Smooth muscle cell (in vitro differentiated cells): ENCODE measurements around the gene CCDC148. TPM values are rescaled to one million over a fixed set of nuclear protein-coding genes. Genes with fewer than 3 reads are reported as not detected.
A peak's percentile ranks its signal among the peaks of the same experiment; 100 is the strongest.

Experiments used
- DNase-seq: peaks from one replicate; lab custom pipeline; 2025; ENCODE audit not compliant: unreplicated experiment; lab: John Stamatoyannopoulos, UW
- H2AFZ ChIP-seq: fragments of 200-600 bp; sonication (generic); 2 replicates; pipeline ENCODE4 v1.6.0; 2016; ENCODE audit warnings: antibody characterized with exemption, low read depth, mild to moderate bottlenecking
- H3F3A ChIP-seq: fragments of 200-600 bp; sonication (generic); 2 replicates; pipeline ENCODE4 v1.6.0; 2017; ENCODE audit warnings: antibody characterized with exemption, low read depth
- H3K27ac ChIP-seq: fragments of 200-600 bp; sonication (generic); 2 replicates; pipeline ENCODE4 v1.5.1; 2016; ENCODE audit warnings: low read depth, mild to moderate bottlenecking
- H3K27me3 ChIP-seq: fragments of 200-600 bp; sonication (generic); 2 replicates; pipeline ENCODE4 v1.6.1; 2016; ENCODE audit warnings: low read depth, mild to moderate bottlenecking
- H3K36me3 ChIP-seq: fragments of 200-600 bp; sonication (generic); 2 replicates; pipeline ENCODE4 v1.5.1; 2016; ENCODE audit warnings: low read depth
- H3K4me1 ChIP-seq: fragments of 200-600 bp; sonication (generic); 2 replicates; pipeline ENCODE4 v1.5.1; 2016; ENCODE audit warnings: low read depth
- H3K4me2 ChIP-seq: fragments of 200-600 bp; sonication (generic); 2 replicates; pipeline ENCODE4 v1.6.0; 2016; ENCODE audit warnings: mild to moderate bottlenecking
- H3K4me3 ChIP-seq: fragments of 200-600 bp; sonication (generic); 2 replicates; pipeline ENCODE4 v1.5.1; 2016; ENCODE audit warnings: mild to moderate bottlenecking
- H3K79me2 ChIP-seq: fragments of 200-600 bp; sonication (generic); 2 replicates; pipeline ENCODE4 v1.6.0; 2016; ENCODE audit warnings: low read depth, mild to moderate bottlenecking
- H3K9ac ChIP-seq: fragments of 200-600 bp; sonication (generic); 2 replicates; pipeline ENCODE4 v1.6.0; 2016; ENCODE audit warnings: low read depth
- H3K9me3 ChIP-seq: fragments of 200-600 bp; sonication (generic); replicated peaks from 2 replicates; pipeline ENCODE4 v1.5.1; 2016; ENCODE audit warnings: low read depth
- H4K20me1 ChIP-seq: fragments of 200-600 bp; sonication (generic); 2 replicates; pipeline ENCODE4 v1.6.0; 2016; ENCODE audit warnings: low read depth
- WGBS: methylation state at CpG from one replicate; pipeline ENCODE4 v1.1.7; 2016; ENCODE audit warnings: low lambda C conversion rate; 5-methylcytosine and 5-hydroxymethylcytosine counted together
- polyA plus RNA-seq: library from polyadenylated mRNA; unstranded; fragments of >200 nt; fragmentation: Nextera tagmentation; extraction: Ambion mirVana; gene quantifications from 2 replicates; pipeline ENCODE4 v1.2.1, GENCODE V29; 2016
- total RNA-seq: library from RNA; depleted of rRNA; stranded (reverse); fragments of >200 nt; gene quantifications from 2 replicates; pipeline ENCODE4 v1.2.3, GENCODE V29; 2014
- TF ChIP-seq, protein P1 (sequence below): fragments of 200-600 bp; sonication (generic); IDR thresholded peaks from 2 replicates; pipeline ENCODE4 v1.5.1; 2017; ENCODE audit warnings: borderline replicate concordance, mild to moderate bottlenecking, antibody characterized with exemption; ENCODE audit not compliant: insufficient read depth, poor library complexity, severe bottlenecking

Gene CCDC148
- total and polyA plus RNA-seq, 2 experiments from 2014 or later = 0.09 TPM; not detected in 1

DNA sequence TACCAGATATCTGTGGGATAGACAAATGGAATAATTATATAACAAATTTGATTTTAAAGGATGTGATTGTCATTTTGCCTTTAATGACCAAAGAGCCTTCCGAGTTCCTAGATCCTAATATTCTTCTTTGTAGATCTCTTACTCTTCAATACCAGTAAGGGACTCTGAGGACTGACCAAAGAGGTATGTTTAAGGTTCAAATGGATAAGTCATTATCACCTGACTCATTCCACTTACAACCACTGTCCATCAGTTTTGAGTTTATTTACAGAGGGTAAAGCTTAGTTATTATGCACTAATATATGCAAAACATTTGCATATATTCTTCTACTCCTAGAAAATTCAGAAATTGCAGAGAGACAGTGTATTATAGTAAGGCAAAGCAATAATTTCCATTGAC lies 62.7 kb downstream of the CCDC148 start:
- 50% methylated on average over 1 of the region's 1 CpG for WGBS
- Histone ChIP-seq H4K20me1 (no peaks in the 10 kb centered on the region), H3F3A (no peaks in the 10 kb centered on the region), H3K79me2 (no peaks in the 10 kb centered on the region), H3K36me3 (no peaks in the 10 kb centered on the region), H3K9me3 (no peaks in the 10 kb centered on the region), H3K27me3 (no peaks in the 10 kb centered on the region), H3K4me1 (peaks cover 15% of the 10 kb centered on the region), H2AFZ (no peak overlapping the region), H3K9ac (no peak overlapping the region), H3K27ac (no peak overlapping the region), H3K4me2 (no peak overlapping the region), H3K4me3 (no peak overlapping the region)
- no peak for DNase-seq
- TF ChIP-seq, protein P1, sequence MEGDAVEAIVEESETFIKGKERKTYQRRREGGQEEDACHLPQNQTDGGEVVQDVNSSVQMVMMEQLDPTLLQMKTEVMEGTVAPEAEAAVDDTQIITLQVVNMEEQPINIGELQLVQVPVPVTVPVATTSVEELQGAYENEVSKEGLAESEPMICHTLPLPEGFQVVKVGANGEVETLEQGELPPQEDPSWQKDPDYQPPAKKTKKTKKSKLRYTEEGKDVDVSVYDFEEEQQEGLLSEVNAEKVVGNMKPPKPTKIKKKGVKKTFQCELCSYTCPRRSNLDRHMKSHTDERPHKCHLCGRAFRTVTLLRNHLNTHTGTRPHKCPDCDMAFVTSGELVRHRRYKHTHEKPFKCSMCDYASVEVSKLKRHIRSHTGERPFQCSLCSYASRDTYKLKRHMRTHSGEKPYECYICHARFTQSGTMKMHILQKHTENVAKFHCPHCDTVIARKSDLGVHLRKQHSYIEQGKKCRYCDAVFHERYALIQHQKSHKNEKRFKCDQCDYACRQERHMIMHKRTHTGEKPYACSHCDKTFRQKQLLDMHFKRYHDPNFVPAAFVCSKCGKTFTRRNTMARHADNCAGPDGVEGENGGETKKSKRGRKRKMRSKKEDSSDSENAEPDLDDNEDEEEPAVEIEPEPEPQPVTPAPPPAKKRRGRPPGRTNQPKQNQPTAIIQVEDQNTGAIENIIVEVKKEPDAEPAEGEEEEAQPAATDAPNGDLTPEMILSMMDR = no peak

DNA sequence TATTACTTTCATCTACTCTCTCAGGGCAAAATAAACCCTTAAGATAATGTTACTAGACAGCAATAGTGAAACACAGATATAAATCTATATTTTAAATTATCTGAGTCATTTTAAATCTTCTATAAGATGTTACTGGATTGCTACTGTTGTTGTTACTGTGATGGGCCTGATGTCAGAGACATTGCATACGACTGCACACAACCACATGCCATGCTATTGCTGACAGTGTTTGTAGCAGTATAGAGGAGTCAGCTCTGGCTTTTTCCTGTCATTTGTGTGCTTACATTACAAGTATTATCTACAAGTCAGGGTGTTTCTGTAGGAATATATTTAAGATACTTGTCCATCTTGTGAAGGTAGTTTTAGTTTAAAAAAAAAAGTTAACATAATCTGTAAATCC lies 63.9 kb downstream of the CCDC148 start:
- Histone ChIP-seq H3K36me3 (no peaks in the 10 kb centered on the region), H3K79me2 (no peaks in the 10 kb centered on the region), H3F3A (no peaks in the 10 kb centered on the region), H3K4me2 (no peak overlapping the region), H4K20me1 (no peaks in the 10 kb centered on the region), H3K9ac (no peak overlapping the region), H3K9me3 (no peaks in the 10 kb centered on the region), H3K4me1 (peaks cover 15% of the 10 kb centered on the region), H2AFZ (no peak overlapping the region), H3K27me3 (no peaks in the 10 kb centered on the region), H3K27ac (no peak overlapping the region), H3K4me3 (no peak overlapping the region)
- 0% methylated on average over 1 of the region's 1 CpG for WGBS
- TF ChIP-seq, protein P1 = no peak
- no peak for DNase-seq

DNA sequence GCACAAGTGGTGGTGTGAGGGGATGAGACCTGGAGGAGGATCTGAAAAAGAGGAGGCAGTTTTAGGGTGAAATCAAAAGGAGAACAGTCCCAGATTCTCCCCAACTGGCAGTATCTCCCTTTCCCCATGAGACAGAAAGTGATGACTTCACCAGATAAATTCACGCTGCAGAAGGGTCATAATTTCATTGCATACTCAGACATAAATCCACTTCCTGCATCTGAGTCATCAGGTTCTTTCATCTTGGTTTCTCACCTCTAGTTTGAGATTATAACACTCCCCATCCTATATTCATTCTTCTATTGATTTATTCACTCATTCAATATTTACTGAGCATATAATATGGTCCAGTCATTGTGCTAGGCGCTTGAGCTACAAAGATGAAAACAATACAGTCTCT lies 64.7 kb downstream of the CCDC148 start:
- Histone ChIP-seq H3K79me2 (no peaks in the 10 kb centered on the region), H3K27ac (no peak overlapping the region), H3K27me3 (no peaks in the 10 kb centered on the region), H3K4me1 (peaks cover 15% of the 10 kb centered on the region), H2AFZ (peak overlapping the region; percentile 39), H3K9ac (no peak overlapping the region), H3K9me3 (no peaks in the 10 kb centered on the region), H3K4me3 (no peak overlapping the region), H3K4me2 (no peak overlapping the region), H3F3A (no peaks in the 10 kb centered on the region), H4K20me1 (no peaks in the 10 kb centered on the region), H3K36me3 (no peaks in the 10 kb centered on the region)
- 65% methylated on average over 2 of the region's 2 CpGs for WGBS
- TF ChIP-seq, protein P1 = no peak
- DNase-seq = no peak

DNA sequence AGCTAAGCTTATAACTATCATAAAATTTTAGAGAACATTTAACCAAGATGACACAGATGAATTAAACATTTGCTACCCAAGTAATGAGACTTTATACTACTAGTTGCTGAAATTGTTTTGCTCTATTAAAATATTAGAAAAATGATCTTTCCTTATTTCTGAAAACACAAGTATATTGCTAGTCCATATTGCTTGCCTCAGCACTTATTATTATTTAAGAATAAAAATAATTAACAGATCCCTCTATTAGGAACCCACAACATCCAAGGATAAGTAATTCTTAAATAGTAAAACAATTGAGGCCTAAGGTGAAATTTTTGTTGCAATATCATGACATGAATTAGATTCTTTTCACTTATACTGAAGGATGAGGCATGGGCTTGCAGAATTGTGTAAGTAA lies 65.2 kb downstream of the CCDC148 start:
- Histone ChIP-seq H3K36me3 (no peaks in the 10 kb centered on the region), H3F3A (no peaks in the 10 kb centered on the region), H3K79me2 (no peaks in the 10 kb centered on the region), H3K27me3 (no peaks in the 10 kb centered on the region), H3K4me2 (no peak overlapping the region), H3K27ac (no peak overlapping the region), H3K4me3 (no peak overlapping the region), H3K4me1 (peaks cover 15% of the 10 kb centered on the region), H2AFZ (peak overlapping the region; percentile 39), H3K9ac (no peak overlapping the region), H4K20me1 (no peaks in the 10 kb centered on the region), H3K9me3 (no peaks in the 10 kb centered on the region)
- no peak for DNase-seq
- TF ChIP-seq, protein P1 = no peak
